HG03460 (cell line): ENCODE measurements around the gene SMARCD1.
A peak's percentile ranks its signal among the peaks of the same experiment; 100 is the strongest.

ENCODE experiments used
- ATAC-seq: cut with Tn5 transposase; IDR thresholded peaks from one replicate; pipeline ENCODE4 v1.9.1; 2021; ENCODE audit not compliant: unreplicated experiment

The SMARCD1 gene

DNA sequence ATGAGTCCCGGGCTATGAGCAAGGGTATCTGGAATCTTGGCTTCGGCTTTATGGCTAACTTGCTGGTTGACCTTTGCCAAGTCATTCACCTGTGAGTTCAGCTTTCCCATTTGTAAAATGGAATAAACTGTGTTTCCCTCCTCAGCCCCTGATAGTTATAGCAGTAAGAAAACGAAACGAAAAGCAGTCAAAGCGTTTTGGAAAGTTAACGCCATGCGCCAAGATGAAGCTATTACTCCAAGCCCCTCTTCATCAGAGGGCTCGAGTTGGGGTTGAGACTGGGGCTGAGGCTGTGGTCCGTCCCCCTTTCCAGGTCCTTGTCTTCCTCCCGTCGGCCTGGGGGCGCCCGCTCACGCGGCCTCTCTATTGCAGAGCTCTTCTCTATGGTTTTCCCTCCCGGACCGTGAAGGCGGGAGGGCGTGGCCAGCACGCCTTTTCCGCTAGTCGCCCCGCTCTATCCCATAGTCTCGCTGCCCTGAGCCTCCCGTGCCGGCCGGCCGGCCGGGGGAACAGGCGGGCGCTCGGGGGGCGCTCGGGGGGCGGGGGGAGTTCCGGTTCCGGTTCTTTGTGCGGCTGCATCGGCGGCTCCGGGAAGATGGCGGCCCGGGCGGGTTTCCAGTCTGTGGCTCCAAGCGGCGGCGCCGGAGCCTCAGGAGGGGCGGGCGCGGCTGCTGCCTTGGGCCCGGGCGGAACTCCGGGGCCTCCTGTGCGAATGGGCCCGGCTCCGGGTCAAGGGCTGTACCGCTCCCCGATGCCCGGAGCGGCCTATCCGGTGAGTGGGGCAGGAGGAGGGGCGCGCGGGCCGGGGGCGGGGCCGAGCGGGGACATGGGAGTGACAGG is at the start of gene SMARCD1:
TSS of gene SMARCD1 (plus strand) at position 568 of the 840 bp plus-strand sequence. CDS start at position 596, 28 bp downstream.
- ATAC-seq: peak; percentile 81

DNA sequence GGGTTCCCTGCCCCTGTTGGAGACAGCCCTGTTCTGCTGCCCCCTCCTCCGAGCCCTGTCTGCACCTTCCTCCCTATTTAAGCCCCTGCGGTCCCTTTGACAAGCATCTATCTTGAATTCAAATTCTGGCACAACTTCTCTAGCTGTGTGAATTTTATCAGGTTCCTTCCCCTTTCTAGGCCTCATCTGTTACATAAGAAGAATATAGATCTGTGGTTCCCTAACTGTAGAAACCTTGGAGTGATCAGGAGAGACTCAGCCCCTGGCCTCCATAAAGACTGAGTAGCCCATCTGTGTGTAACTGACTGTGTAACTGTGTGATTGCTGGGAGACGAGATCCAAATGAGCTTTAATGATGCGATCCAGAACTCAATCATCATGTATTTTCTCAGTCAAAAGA is 46.8 kb upstream of the SMARCD1 start:
- ATAC-seq: no peak

DNA sequence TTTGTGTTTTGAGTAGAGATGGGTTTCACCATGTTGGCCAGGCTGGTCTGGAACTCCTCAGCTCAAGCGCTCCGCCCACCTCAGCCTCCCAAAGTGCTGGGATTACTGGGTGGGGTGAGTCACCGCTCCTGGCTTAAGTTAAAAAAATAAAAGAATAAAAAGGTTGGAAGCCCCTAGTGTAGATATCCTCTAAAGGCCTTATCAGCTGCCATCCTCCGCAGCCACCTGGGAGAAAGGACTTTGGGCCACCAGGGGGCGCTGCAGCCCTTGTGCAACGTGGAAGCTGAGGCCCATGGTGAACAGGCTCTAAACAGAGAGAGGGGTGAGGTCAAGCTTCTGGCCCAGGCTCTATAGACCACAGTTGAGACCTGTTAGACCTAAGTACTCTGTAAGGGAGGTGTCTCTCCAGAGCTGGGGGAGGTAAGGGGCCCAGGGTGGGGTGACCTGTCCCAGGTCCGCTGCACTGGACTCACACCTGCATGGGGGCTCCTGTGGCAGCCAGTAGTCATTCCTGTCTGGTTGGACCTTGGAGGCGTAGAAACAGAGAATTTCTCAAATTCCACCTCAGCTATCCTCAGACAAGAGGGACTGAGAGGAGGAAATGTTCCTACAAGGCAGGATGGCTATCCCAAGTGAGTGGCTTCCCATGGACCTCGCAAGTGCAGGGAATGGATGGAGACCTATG is 45.8 kb upstream of the SMARCD1 start:
- ATAC-seq: no peak

DNA sequence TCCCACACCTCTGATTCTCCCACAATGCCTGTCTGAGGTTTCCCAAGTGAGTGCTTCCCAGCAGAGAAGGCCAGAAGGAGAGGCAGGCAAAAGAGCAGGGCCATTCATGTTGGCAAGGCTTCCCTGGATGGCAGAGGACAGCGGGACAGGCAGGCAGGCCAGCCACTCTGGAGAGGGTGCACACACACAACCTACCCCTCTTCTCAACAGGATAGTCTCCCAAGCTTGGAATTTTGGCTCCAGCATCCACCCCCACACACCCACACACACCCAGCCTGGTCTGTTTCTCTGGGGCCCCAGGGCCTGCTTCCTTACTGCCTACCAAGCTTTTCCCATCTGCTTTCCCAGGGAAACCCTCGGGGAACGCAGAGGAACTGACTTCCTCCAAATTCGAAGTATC is 44.5 kb upstream of the SMARCD1 start:
- ATAC-seq: no peak

DNA sequence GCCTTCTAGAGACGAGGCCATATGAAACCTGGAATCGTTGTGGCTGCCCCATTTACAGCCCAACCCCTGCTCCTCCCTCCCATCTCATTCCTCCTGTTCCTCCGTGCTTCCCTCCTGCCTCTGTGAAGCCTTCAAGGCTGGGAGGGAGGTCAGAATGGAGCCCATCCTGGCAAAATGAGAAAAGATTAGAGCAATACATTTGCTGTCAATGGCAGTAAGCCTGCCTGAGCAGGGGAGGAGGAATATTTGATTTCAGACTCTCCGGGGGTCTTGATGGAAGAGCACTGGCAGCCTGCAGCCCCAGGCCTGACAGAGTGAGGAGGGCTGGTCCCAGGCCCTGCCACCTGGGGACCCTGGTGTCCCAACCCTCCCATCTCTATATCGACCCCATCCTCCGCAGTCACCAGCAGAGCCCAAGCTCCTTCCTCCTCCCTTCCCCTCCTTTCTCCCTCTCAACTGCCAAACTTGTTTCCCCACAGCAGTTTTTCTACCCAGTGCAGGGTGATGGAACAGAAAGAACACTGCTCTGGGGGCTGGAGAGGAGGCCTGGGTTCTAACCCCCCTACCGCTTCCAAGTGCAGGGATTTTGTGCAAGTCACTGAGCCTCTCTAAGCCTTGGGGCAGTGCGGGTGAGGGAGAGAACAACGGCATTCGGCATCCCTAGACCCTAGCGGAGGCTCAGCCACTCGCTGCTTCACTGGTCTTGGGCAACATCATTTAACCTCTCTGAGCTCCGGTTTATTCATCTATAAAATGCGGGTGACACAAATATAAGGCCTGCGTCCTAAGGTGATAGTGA is 43.9 kb upstream of the SMARCD1 start:
- ATAC-seq: no peak

DNA sequence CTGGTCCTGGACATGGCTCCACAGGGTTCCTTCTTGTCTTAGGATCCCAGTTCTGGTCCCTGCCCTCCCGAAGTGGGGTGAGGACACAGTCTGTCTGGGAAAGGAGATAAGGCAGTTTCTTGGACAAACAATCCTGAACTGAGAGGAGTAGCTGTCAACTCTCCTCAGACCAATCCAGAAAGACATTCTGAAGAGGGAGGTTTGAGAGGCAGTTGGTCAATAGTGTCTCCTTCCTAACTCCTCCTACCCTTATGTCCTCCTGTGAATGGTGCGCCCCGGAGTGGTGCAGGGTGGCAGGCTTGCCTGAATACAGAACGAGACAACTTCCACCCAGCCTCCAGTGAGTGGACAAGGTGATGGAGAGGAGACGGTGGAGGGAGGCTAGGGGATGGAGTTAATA is 43.2 kb upstream of the SMARCD1 start:
- no peak for ATAC-seq

DNA sequence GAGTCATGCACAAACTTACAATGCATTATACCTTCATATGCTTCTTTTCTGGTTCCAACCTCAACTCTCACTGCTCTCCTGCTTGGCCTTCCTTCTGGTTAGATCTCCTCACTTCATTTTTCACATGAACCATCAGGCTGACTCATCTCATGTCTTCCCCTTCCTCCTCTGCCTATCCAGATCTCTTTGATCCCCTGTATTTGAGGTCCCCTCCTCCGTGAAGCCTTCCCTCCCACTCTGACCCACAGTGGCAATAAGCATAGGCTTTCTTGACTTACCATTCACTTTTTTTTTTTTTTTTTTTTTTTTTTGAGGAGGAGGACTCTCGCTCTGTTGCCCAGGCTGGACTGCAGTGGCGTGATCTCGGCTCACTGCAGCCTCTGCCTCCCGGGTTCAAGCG is 42.4 kb upstream of the SMARCD1 start:
- ATAC-seq: no peak

DNA sequence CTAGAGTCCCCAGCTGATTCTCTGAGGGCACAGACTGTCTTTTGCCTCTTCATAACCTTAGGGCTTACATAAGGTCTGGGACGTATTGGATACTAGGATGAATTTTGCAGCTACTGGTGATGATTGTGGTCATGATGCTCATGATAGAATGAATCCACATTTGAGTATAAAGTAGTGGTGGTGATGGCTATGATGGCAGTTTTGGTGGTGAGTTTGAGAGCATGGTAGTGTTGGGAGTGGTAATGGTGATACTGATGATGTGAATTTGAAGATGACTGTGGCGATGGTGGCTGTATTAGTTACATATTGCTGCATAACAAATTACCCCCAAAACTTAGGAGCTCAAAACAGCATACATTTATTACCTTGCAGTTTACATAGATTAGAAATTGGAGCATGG is 41.8 kb upstream of the SMARCD1 start:
- ATAC-seq: no peak

DNA sequence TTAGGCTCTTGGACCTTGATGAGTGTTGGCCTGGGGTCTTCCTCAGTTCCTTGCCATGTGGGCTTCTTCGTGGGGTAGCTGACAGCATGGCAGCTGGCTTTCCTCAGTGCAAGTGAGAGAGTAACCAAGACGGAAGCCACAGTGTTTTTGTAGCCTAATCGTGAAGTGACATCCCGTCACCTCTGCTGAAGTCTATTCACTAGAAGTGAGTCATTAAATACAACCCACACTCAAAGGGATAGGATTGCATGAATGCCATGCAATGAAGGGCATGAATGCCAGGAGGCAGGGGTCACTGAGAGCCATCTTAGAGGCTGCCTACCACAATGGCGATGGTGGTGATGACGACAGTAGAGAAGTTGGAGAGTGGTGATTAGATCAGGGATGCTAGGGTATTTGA is 41.3 kb upstream of the SMARCD1 start:
- no peak for ATAC-seq

DNA sequence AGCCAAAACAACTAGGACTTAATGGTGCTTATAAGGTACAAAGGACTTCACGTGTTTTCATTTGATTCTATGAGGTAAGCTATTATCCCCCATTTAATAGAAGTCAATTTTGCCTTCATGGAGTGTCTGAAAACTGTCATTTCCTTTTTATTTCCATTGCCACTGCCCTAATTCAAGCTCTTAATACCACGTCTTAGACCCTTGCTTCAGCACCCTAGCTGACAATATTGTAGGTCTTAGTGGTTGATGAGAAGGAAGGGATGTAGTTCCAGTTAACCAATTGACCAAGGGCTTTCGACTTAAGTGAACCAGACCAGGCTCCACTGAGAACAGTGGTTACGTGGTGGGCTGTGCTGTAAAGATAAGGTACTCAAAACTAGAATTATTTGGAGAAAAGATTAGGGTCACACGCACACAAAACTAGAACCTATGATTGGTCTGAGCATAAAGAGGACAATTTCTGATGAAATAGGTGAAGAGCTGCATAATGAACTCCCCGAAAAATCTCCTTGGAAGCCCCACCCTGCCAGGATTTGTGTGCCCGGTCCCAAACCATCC is 37.4 kb upstream of the SMARCD1 start:
- ATAC-seq: no peak

DNA sequence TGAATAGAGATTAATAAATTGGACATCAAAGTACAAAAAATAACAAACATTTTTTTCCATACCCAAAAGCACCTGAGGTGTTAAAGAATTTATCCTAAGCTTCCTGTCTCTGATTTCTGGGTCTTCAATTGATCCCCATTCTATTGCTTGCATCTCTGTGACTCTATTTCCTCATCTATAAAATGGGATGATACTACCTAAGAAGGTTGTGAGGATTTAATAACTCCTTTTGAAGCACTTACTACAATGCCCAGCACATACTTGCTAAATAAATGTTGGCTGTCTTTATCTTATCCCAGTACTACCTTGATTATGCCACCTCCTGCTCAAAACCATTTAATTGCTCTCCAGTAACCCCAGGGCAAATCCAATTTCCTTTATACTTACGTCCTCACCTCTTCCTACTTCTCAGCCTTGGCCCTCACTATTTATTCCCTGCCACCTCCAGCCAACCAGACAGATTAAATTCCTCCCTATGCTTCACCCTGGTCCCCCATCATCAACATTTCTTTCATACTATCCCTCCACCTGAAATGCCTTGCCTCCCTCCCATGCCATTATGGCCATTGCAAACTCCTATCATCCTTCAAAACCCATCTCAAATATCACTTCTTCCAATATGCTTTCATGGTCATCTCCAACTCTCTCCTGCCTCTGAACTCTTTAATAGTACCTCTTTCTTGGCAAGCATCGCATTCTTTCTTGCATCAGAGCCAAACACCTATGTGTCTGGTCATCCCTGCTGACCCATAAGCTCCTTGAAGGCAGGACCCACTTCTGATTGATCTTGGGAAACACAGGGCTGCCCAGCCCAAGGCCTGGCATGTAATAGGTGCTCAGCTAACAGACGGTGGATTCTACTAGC is 35.7 kb upstream of the SMARCD1 start:
- no peak for ATAC-seq

DNA sequence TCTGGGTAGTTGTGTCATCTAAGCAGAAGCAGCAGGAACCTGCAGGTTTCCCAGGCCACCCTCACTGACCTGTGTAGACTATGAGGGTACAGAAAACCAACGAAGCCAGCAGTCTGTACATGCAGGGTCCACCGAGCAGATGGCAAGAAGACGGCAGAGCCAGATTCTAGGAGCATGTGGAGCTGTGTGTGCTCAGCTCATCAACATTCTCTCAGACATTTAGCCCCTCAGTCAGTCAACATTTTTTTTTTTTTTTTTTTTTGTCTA is 35.1 kb upstream of the SMARCD1 start:
- no peak for ATAC-seq

DNA sequence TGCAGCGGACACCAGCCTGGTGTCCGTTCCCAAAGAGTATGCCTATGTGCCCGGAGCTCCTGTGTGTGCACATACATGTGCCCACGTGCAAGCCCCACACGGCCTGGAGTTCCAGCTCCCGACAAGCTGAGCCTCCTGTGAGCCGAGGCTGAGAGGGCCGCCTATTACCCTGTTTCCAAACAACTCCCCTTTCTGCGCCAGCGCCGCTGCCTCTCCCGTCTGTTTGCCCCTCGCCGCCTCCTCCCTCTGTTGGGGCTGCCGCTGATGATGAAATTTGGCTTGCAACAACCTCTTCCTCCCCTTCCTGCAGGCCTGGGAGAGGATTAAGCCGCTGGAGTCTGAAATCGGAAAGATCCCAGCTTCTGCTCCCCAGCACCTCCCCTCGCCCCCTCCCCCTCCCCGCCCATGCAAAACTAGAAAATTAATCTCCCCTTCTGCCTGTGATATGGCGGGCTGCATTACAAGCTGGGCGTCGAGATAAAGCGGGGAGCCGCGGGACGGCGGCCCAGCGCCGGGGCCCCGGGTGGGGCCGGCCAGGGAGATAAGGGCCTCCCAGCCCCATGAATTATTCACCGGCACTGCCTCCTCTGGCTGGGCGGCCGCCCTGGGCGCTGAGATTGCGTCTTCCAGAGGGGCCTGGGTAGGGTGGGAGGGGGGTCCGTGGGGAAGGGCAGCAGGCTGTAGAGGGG is 34.6 kb upstream of the SMARCD1 start:
- ATAC-seq: no peak

DNA sequence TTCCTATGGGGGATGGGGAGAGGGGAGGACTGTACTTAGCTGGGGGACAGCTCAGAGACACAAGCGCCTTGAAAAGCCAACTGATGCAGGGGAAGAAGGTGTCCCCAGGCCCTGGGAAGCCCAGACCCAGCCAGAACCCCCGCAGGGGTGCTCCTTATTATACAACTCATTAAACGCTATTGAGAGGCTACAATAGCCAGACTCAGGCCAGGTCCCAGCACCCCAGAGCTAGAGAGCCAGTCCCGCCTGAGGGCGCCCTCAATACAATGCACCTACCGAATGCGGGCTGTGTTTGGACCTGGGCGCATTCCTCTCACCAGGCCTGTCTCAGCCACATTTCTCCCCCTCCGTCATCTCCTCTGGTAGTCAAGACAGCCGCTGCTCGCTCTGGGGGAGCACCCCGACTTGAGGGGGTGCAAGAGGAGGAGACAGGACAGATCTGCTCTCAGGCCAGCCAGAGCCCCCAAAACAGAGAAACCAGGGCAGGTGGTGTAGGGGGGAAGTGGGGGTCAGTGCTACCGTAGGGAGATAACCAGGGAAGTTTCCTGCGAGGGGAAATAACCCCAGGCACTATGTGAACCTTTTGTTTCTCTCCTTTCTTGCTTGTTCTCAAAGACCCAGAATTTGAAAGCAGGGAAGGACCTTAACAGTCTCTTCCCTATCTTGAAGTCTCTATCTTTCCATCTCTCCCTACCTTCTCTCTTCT is 33.9 kb upstream of the SMARCD1 start:
- no peak for ATAC-seq

DNA sequence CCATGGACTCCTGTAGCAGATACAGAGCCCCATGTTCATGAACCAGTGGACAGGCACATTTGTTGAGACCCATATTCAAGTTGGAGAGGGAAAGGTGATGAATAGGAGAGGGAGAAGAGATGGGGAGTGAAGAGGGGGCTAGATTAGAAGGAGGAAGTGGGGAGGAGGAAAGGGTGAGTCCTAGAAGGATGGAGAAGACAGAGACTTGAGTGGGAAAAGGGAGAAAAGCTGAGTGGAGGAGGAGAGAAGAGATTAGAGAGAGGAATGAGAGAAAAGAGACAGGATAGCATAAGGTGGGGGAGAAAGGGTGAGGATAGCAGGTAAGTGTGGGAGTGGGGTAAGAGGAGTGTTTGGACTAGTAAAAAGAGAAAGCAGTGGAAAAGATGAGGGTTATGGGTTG is 32.6 kb upstream of the SMARCD1 start:
- ATAC-seq: no peak

DNA sequence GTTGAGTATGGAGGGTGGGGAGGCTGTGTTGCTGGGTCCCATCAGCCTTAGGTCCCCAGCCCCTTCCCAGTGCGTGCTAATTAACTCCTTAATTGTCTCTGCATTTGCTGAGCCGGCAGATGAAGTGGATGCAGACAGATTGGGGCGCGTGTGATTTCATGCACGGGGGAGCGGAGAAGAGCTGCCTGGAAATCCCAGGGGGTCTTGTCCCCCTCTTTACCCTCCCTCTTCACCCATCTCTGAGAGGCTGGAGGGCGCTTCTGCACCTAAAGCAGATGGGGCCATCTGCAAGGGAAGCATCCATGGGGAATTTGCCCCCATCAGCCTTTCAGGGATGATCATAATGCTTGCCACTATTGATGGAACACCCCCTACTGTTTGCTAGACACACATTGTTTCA is 32.2 kb upstream of the SMARCD1 start:
- ATAC-seq: no peak

DNA sequence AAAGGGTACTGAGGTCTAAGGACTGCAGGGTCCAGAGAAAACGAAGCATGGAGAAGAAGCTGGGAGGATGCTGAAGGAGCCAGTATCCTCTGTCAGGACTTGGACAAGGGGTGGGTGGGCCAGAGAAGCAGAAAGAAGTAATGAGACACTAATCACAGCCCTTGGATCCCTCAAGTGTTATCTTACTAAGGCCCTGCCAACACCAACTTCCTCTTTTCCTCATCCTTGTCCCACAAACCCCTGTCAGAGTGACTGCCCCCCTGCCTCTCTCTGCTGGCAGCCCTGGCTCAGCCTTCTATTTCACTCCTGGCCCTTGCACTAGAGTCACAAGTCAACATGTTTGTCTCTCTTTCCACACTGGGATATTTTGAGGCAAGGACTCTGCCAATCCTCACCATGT is 31.6 kb upstream of the SMARCD1 start:
- no peak for ATAC-seq

DNA sequence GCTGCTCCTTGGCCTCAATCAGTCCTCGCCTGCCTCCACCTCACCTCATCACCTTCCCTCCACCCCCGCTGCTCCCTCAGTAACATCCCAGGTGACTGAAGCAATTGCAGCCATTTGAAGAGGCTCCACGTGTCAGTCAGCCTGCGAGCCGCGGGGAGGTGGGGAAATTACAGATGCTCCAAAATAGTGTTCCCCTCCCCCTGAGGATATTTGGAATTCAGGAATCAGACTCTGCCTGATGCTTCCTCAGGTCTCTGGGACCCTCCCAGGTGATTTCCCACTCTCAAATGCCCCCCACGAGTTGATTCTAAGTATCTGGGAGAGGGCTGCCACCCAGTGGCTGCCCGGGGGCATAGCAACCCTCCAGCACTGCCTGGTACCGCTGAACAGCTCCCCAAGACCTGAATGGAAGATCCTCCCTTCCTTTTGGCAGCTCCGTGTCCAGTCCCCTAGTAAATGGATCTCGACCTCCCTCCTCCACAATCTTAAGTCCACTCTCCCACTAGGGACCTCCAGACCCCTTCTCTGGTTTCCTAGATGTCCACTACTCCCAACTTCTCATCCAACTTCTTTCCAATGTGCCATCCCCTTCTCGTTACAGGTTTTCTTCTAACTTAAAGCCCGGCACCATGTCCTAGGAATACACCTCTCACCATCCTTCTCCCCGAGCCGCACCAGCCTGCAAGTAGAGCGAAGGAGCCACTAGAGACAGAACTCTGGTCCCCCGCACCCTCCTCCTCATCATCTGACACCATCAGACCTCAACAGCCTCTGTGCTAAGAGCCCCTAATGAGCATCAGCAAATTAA is 29.1 kb upstream of the SMARCD1 start:
- no peak for ATAC-seq

DNA sequence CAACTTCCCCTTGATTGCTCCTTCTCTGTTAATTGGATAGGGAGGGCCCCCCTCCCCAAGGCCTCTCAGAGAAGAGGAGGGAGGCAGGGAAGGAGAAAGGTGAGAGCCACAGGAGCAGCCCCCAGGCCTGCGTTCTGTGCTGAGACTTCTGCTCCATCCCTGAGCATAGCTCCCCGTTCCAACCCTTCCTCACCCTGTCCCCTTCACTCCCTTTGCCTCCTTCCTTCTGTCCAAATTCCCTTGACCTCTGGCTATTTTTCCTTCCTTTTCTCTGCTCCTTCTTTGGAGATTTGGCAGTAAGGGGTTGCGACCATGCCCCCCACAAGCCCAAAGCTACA is 28.5 kb upstream of the SMARCD1 start:
- no peak for ATAC-seq
